ENCODE results near the gene NR3C2. TPM values are rescaled to one million over a fixed set of nuclear protein-coding genes. Genes with fewer than 3 reads are reported as not detected.

Gene NR3C2
- total RNA-seq, 5 donors from 2014 or later (not counting 1 experiment from before 2014, with no cell fraction given) = 33.5 to 60.4 (median 34.5) TPM

DNA sequence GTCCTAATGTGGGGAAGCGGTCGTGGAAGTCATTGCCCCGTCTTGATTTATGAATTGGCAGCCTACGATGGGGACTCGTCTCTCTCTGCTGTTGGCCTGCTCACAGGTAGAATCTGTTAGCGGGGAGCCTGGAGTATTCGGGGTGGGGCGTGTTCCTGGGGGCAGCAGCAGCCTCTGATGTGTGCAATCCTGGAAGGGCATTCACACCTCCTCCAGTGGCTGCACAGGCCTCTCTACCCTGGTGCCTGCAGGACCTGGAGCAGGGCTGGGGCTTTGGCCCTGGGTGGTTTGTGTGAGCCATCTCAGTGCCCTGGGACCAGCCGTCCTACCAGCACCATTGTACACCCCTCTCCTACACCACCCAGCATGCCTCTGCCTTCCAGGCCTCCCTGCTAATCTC is 369.4 kb downstream of the NR3C2 start:
- Mint-ChIP-seq H3K27ac (no peak overlapping the region), H3K4me3 (no peak overlapping the region), H3K36me3 (peaks cover 62% of the 10 kb centered on the region), H3K9me3 (peaks cover 8 to 40% (median 33%) of the 10 kb centered on the region in 3 donors), H3K4me1 (no peaks in the 10 kb centered on the region), H3K27me3 (no peaks in the 10 kb centered on the region)
- POLR2A ChIA-PET = no interaction called here
- DNase-seq (no peak), ATAC-seq (replicated peaks in 1 of 4) (no peak)
- CTCF ChIA-PET = no interaction called here
- Histone ChIP-seq H3K4me3 (ENCODE audit: control insufficient read depth in 1 of 2, extremely low read depth in 1 of 2, low read length in 1 of 2) (no peak overlapping the region), H3K27ac (ENCODE audit: low read length) (no peak overlapping the region), H3K4me1 (ENCODE audit: control insufficient read depth in 1 of 2, extremely low read depth in 1 of 2, insufficient read depth in 2 of 2, low read length in 2 of 2) (no peaks in the 10 kb centered on the region), H3K27me3 (replicated peaks in 1 of 2; ENCODE audit: control insufficient read depth in 2 of 2, extremely low read depth in 1 of 2, insufficient read depth in 2 of 2, low read length in 1 of 2) (no peaks in the 10 kb centered on the region), H3K9me3 (no peaks in the 10 kb centered on the region), H3K36me3 (ENCODE audit: control insufficient read depth in 2 of 2, extremely low read depth in 1 of 2, insufficient read depth in 1 of 2, low read length in 1 of 2) (peaks cover 3 to 17% of the 10 kb centered on the region in 2 donors)
- WGBS (ENCODE audit: insufficient coverage) = 95% methylated on average over 8 of the region's 9 CpGs

- 100% methylated on average over 1 of the region's 4 CpGs for WGBS (ENCODE audit: insufficient coverage)
- no peak for ATAC-seq (replicated peaks in 1 of 4)
- no peaks in the 10 kb centered on the region for H3K27me3 Mint-ChIP-seq
- H3K4me1 Mint-ChIP-seq = no peaks in the 10 kb centered on the region
- H3K36me3 Mint-ChIP-seq = peaks cover 50% of the 10 kb centered on the region
- Histone ChIP-seq H3K27ac (ENCODE audit: low read length) (no peak overlapping the region), H3K27me3 (replicated peaks in 1 of 2; ENCODE audit: control insufficient read depth in 2 of 2, extremely low read depth in 1 of 2, insufficient read depth in 2 of 2, low read length in 1 of 2) (no peaks in the 10 kb centered on the region), H3K4me3 (ENCODE audit: control insufficient read depth in 1 of 2, extremely low read depth in 1 of 2, low read length in 1 of 2) (no peak overlapping the region), H3K9me3 (no peaks in the 10 kb centered on the region), H3K36me3 (ENCODE audit: control insufficient read depth in 2 of 2, extremely low read depth in 1 of 2, insufficient read depth in 1 of 2, low read length in 1 of 2) (peaks cover 3 to 15% of the 10 kb centered on the region in 2 donors), H3K4me1 (ENCODE audit: control insufficient read depth in 1 of 2, extremely low read depth in 1 of 2, insufficient read depth in 2 of 2, low read length in 2 of 2) (no peaks in the 10 kb centered on the region)
- no peak overlapping the region for H3K27ac Mint-ChIP-seq
- peaks cover 8 to 28% (median 24%) of the 10 kb centered on the region in 3 donors for H3K9me3 Mint-ChIP-seq
- ChIA-PET POLR2A (no interaction called here), CTCF (no interaction called here)
- H3K4me3 Mint-ChIP-seq = no peak overlapping the region
- DNase-seq = no peak
Measured at GRCh38 chr4:148071009-148071408, 371.2 kb downstream of the NR3C2 start.

DNA sequence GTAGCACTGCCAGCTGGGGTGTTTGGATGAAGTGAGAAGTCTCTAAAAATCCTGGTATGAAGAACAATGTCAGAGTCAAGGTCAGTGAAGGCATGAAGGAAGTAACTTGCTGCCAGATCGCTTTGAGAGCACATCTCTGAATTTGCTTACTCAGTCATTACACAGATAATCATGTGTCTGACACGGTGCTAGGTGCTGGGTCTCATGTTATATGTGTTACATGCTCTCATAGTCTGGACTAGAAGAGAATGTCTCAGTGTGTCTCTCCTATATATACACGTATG is 372.4 kb downstream of the NR3C2 start:
- POLR2A ChIA-PET = no interaction called here
- CTCF ChIA-PET = interaction anchor here in 1 of 2 donors (0.6 kb wide), 2 partner anchors 33 to 413 kb away, joined by 3 read pairs; no protein-coding TSS in a partner anchor
- Histone ChIP-seq H3K4me1 (ENCODE audit: control insufficient read depth in 1 of 2, extremely low read depth in 1 of 2, insufficient read depth in 2 of 2, low read length in 2 of 2) (no peaks in the 10 kb centered on the region), H3K27me3 (replicated peaks in 1 of 2; ENCODE audit: control insufficient read depth in 2 of 2, extremely low read depth in 1 of 2, insufficient read depth in 2 of 2, low read length in 1 of 2) (no peaks in the 10 kb centered on the region), H3K36me3 (ENCODE audit: control insufficient read depth in 2 of 2, extremely low read depth in 1 of 2, insufficient read depth in 1 of 2, low read length in 1 of 2) (peaks cover 3 to 15% of the 10 kb centered on the region in 2 donors), H3K27ac (ENCODE audit: low read length) (no peak overlapping the region), H3K9me3 (no peaks in the 10 kb centered on the region), H3K4me3 (ENCODE audit: control insufficient read depth in 1 of 2, extremely low read depth in 1 of 2, low read length in 1 of 2) (no peak overlapping the region)
- Mint-ChIP-seq H3K4me3 (no peak overlapping the region), H3K4me1 (no peaks in the 10 kb centered on the region), H3K36me3 (peaks cover 49% of the 10 kb centered on the region), H3K9me3 (peaks cover 0 to 17% (median 14%) of the 10 kb centered on the region in 3 donors), H3K27ac (no peak overlapping the region), H3K27me3 (no peaks in the 10 kb centered on the region)
- DNase-seq (no peak), ATAC-seq (replicated peaks in 1 of 4) (no peak)
- WGBS (ENCODE audit: insufficient coverage) = no CpG with 5 or more reads among the region's 3 CpGs

- no peaks in the 10 kb centered on the region for H3K9me3 ChIP-seq
- H3K9me3 Mint-ChIP-seq = peaks cover 0 to 13% (median 11%) of the 10 kb centered on the region in 3 donors
- ATAC-seq (replicated peaks in 1 of 4) (no peak), DNase-seq (no peak)
- no peaks in the 10 kb centered on the region for H3K27me3 Mint-ChIP-seq
- no peaks in the 10 kb centered on the region for H3K4me1 Mint-ChIP-seq
- POLR2A ChIA-PET = no interaction called here
- no peak overlapping the region for H3K27ac Mint-ChIP-seq
- CTCF ChIA-PET = interaction anchor here in 1 of 2 donors (0.6 kb wide), 1 partner anchor 414 kb away, joined by 3 read pairs; no protein-coding TSS in a partner anchor
- WGBS (ENCODE audit: insufficient coverage) = 97% methylated on average over 4 of the region's 11 CpGs
- H3K36me3 ChIP-seq (ENCODE audit: control insufficient read depth in 2 of 2, extremely low read depth in 1 of 2, insufficient read depth in 1 of 2, low read length in 1 of 2) = peaks cover 3 to 15% of the 10 kb centered on the region in 2 donors
- H3K27me3 ChIP-seq (replicated peaks in 1 of 2; ENCODE audit: control insufficient read depth in 2 of 2, extremely low read depth in 1 of 2, insufficient read depth in 2 of 2, low read length in 1 of 2) = no peaks in the 10 kb centered on the region
- H3K36me3 Mint-ChIP-seq = peaks cover 48% of the 10 kb centered on the region
- no peak overlapping the region for H3K27ac ChIP-seq (ENCODE audit: low read length)
- H3K4me3 Mint-ChIP-seq = no peak overlapping the region
- no peak overlapping the region for H3K4me3 ChIP-seq (ENCODE audit: control insufficient read depth in 1 of 2, extremely low read depth in 1 of 2, low read length in 1 of 2)
- no peaks in the 10 kb centered on the region for H3K4me1 ChIP-seq (ENCODE audit: control insufficient read depth in 1 of 2, extremely low read depth in 1 of 2, insufficient read depth in 2 of 2, low read length in 2 of 2)
Measured at GRCh38 chr4:148069086-148069894, 372.9 kb downstream of the NR3C2 start.

- Mint-ChIP-seq H3K9me3 (peaks cover 0 to 3% (median under 1%) of the 10 kb centered on the region in 3 donors), H3K4me3 (no peak overlapping the region), H3K27me3 (no peaks in the 10 kb centered on the region), H3K4me1 (peaks cover 0 to 9% (median 0%) of the 10 kb centered on the region in 3 donors), H3K27ac (no peak overlapping the region), H3K36me3 (peaks cover 44% of the 10 kb centered on the region)
- no peak for DNase-seq
- POLR2A ChIA-PET = no interaction called here
- H3K27ac ChIP-seq (ENCODE audit: low read length) = no peak overlapping the region
- H3K36me3 ChIP-seq (ENCODE audit: control insufficient read depth in 2 of 2, extremely low read depth in 1 of 2, insufficient read depth in 1 of 2, low read length in 1 of 2) = peaks cover 7 to 15% of the 10 kb centered on the region in 2 donors
- CTCF ChIA-PET = no interaction called here
- WGBS (ENCODE audit: insufficient coverage) = 97% methylated on average over 6 of the region's 13 CpGs
- ATAC-seq (replicated peaks in 1 of 4) = no peak
- H3K9me3 ChIP-seq = no peaks in the 10 kb centered on the region
- H3K27me3 ChIP-seq (replicated peaks in 1 of 2; ENCODE audit: control insufficient read depth in 2 of 2, extremely low read depth in 1 of 2, insufficient read depth in 2 of 2, low read length in 1 of 2) = no peaks in the 10 kb centered on the region
- H3K4me1 ChIP-seq (ENCODE audit: control insufficient read depth in 1 of 2, extremely low read depth in 1 of 2, insufficient read depth in 2 of 2, low read length in 2 of 2) = no peaks in the 10 kb centered on the region
- no peak overlapping the region for H3K4me3 ChIP-seq (ENCODE audit: control insufficient read depth in 1 of 2, extremely low read depth in 1 of 2, low read length in 1 of 2)
Measured at GRCh38 chr4:148068065-148068911, 373.9 kb downstream of the NR3C2 start.

DNA sequence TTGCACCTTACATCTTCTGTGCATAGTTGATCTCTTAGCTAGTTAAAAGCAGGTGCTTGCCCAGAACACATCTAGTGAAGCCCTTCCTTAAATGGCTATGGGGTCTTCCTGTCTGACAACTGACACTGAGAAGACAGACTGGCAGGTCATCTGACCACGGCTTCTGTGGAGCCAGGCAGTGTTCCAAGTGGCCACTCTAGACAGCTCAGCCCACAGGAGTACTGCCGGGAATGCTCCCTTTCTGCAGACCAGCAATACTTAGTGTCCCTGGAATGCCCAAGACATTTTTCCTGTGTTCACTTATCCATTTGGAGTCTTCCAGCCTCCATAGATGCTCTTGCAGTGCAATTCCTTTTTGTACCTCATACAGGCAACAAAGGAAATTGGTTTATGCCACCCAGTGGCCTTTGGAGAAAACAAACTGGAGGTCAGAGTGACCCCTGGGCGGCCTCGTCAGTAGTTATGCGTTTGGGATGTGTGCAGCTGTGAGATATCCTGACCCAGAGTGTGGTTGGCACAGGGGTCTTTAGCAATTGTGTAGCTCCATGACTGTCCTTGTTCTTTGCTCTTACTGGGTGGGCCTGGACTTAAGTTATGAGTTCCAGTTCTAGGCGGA is 374.8 kb downstream of the NR3C2 start:
- Mint-ChIP-seq H3K4me1 (peaks cover 0 to 12% (median 0%) of the 10 kb centered on the region in 3 donors), H3K9me3 (no peaks in the 10 kb centered on the region), H3K36me3 (peaks cover 36% of the 10 kb centered on the region), H3K27ac (no peak overlapping the region), H3K4me3 (no peak overlapping the region), H3K27me3 (no peaks in the 10 kb centered on the region)
- H3K27ac ChIP-seq (ENCODE audit: low read length) = no peak overlapping the region
- no peak for DNase-seq
- POLR2A ChIA-PET = no interaction called here
- H3K9me3 ChIP-seq = no peaks in the 10 kb centered on the region
- CTCF ChIA-PET = interaction anchor here in 1 of 2 donors (0.9 kb wide), 1 partner anchor 15 kb away, joined by 3 read pairs; no protein-coding TSS in a partner anchor
- peaks cover 6 to 7% of the 10 kb centered on the region in 2 donors for H3K36me3 ChIP-seq (ENCODE audit: control insufficient read depth in 2 of 2, extremely low read depth in 1 of 2, insufficient read depth in 1 of 2, low read length in 1 of 2)
- H3K4me1 ChIP-seq (ENCODE audit: control insufficient read depth in 1 of 2, extremely low read depth in 1 of 2, insufficient read depth in 2 of 2, low read length in 2 of 2) = peaks cover 0 to 5% of the 10 kb centered on the region in 2 experiments
- WGBS (ENCODE audit: insufficient coverage) = 96% methylated on average over 4 of the region's 6 CpGs
- no peak for ATAC-seq (replicated peaks in 1 of 4)
- no peak overlapping the region for H3K4me3 ChIP-seq (ENCODE audit: control insufficient read depth in 1 of 2, extremely low read depth in 1 of 2, low read length in 1 of 2)
- H3K27me3 ChIP-seq (replicated peaks in 1 of 2; ENCODE audit: control insufficient read depth in 2 of 2, extremely low read depth in 1 of 2, insufficient read depth in 2 of 2, low read length in 1 of 2) = no peaks in the 10 kb centered on the region
